C1 segment of cervical spinal cord (tissue), 14 donors: Measurements from ENCODE around the gene HPCAL1.

Experiments
- DNase-seq, 14 donors: peaks; one replicate each; lab custom pipeline; 2025; lab: John Stamatoyannopoulos, UW

HPCAL1 gene

GRCh38 chr2:10385933-10386773, 83.4 kb downstream of the HPCAL1 start:
- DNase-seq: no peak

GRCh38 chr2:10387033-10387432, 84.3 kb downstream of the HPCAL1 start:
- DNase-seq: no peak

GRCh38 chr2:10388954-10389560, 86.4 kb downstream of the HPCAL1 start:
- DNase-seq: no peak

GRCh38 chr2:10389573-10389972, 86.9 kb downstream of the HPCAL1 start:
- no peak for DNase-seq

- DNase-seq: no peak
Observed at GRCh38 chr2:10390369-10390801, 87.7 kb downstream of the HPCAL1 start.

- no peak for DNase-seq
Observed at GRCh38 chr2:10392100-10392499, 89.4 kb downstream of the HPCAL1 start.

GRCh38 chr2:10392548-10392947, 89.8 kb downstream of the HPCAL1 start:
- no peak for DNase-seq

- no peak for DNase-seq
Observed at GRCh38 chr2:10392951-10393639, 90.4 kb downstream of the HPCAL1 start.

GRCh38 chr2:10393640-10393982, 90.9 kb downstream of the HPCAL1 start:
- DNase-seq: no peak

GRCh38 chr2:10395893-10396292, 93.2 kb downstream of the HPCAL1 start:
- no peak for DNase-seq

- DNase-seq: no peak
Observed at GRCh38 chr2:10396464-10396863, 93.8 kb downstream of the HPCAL1 start.

GRCh38 chr2:10397297-10397875, 94.7 kb downstream of the HPCAL1 start:
- DNase-seq: no peak

GRCh38 chr2:10397878-10398277, 95.2 kb downstream of the HPCAL1 start:
- DNase-seq: no peak

GRCh38 chr2:10398496-10398895, 95.8 kb downstream of the HPCAL1 start:
- no peak for DNase-seq

GRCh38 chr2:10399358-10399757, 96.7 kb downstream of the HPCAL1 start:
- no peak for DNase-seq

- DNase-seq: no peak
Observed at GRCh38 chr2:10400002-10400401, 97.3 kb downstream of the HPCAL1 start.

GRCh38 chr2:10400568-10400977, 97.9 kb downstream of the HPCAL1 start:
- DNase-seq: peak in 4 of 14 donors; percentile 18 to 57 (median 26)

- no peak for DNase-seq
Observed at GRCh38 chr2:10400978-10401951, 98.6 kb downstream of the HPCAL1 start.

GRCh38 chr2:10402062-10402585, 99.4 kb downstream of the HPCAL1 start:
- no peak for DNase-seq

- DNase-seq: no peak
Observed at GRCh38 chr2:10402653-10403215, 100.0 kb downstream of the HPCAL1 start.
